ENCODE measurements around the gene ERC2.

The ERC2 gene

GRCh38 chr3:55473788-55474187 lies 994.5 kb downstream of the ERC2 start:
- Histone ChIP-seq H3K9me3 (ENCODE audit: severe bottlenecking) (no peaks in the 10 kb centered on the region), H3K27ac (no peak overlapping the region), H3K36me3 (no peaks in the 10 kb centered on the region), H3K4me3 (ENCODE audit: low read depth, low read length) (no peak overlapping the region), H3K27me3 (ENCODE audit: insufficient read depth, low read depth, severe bottlenecking) (no peaks in the 10 kb centered on the region)
- TF ChIP-seq, protein P1, sequence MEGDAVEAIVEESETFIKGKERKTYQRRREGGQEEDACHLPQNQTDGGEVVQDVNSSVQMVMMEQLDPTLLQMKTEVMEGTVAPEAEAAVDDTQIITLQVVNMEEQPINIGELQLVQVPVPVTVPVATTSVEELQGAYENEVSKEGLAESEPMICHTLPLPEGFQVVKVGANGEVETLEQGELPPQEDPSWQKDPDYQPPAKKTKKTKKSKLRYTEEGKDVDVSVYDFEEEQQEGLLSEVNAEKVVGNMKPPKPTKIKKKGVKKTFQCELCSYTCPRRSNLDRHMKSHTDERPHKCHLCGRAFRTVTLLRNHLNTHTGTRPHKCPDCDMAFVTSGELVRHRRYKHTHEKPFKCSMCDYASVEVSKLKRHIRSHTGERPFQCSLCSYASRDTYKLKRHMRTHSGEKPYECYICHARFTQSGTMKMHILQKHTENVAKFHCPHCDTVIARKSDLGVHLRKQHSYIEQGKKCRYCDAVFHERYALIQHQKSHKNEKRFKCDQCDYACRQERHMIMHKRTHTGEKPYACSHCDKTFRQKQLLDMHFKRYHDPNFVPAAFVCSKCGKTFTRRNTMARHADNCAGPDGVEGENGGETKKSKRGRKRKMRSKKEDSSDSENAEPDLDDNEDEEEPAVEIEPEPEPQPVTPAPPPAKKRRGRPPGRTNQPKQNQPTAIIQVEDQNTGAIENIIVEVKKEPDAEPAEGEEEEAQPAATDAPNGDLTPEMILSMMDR (IDR thresholded peaks at IDR 0.05; ENCODE audit: low read depth, low read length), result no peak
- no peak for DNase-seq

DNA sequence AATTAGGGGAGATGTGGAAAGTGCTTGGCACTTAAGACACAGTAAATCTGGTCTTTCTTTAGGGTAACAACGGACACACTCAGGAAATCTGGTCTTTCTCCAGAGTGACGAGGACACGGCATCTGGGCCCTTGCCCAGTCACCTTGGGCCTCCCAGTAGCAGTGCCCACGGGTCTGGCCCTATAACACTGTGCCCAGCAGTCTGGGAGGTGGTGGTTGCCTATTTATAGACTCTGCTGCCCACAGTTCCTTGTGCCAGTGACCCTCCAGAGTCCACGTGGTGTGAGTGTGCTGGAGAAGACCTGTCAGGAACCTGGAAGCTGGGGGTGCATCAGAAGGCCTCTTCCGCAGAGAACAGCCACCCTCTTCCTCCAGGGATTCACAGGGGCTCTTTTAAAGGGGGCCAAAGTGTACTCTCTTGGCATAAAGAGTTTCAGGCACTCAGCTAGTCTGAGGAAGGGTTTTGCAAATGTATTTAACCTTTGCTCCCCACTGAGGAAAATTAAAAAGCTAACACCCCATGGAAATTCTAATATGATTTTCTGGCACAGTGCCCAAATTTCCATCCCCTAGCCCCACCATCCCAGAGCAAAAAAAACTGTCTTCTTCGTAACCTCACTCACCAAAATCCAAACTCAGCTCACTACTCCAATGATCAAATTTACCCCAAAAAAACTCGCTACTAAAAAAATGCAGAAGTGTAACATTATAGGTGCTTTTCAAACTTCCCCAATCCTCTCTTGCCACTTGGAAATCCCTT lies 996.6 kb downstream of the ERC2 start:
- DNase-seq, result no peak
- Histone ChIP-seq H3K9me3 (ENCODE audit: severe bottlenecking) (no peaks in the 10 kb centered on the region), H3K27ac (no peak overlapping the region), H3K27me3 (ENCODE audit: insufficient read depth, low read depth, severe bottlenecking) (no peaks in the 10 kb centered on the region), H3K36me3 (no peaks in the 10 kb centered on the region), H3K4me3 (ENCODE audit: low read depth, low read length) (no peak overlapping the region)
- TF ChIP-seq, protein P1 (IDR thresholded peaks at IDR 0.05; ENCODE audit: low read depth, low read length), result no peak

GRCh38 chr3:55471084-55471483 lies 997.2 kb downstream of the ERC2 start:
- Histone ChIP-seq H3K9me3 (ENCODE audit: severe bottlenecking) (no peaks in the 10 kb centered on the region), H3K27ac (no peak overlapping the region), H3K27me3 (ENCODE audit: insufficient read depth, low read depth, severe bottlenecking) (no peaks in the 10 kb centered on the region), H3K4me3 (ENCODE audit: low read depth, low read length) (no peak overlapping the region), H3K36me3 (no peaks in the 10 kb centered on the region)
- TF ChIP-seq, protein P1 (IDR thresholded peaks at IDR 0.05; ENCODE audit: low read depth, low read length), result no peak
- DNase-seq, result no peak

DNA sequence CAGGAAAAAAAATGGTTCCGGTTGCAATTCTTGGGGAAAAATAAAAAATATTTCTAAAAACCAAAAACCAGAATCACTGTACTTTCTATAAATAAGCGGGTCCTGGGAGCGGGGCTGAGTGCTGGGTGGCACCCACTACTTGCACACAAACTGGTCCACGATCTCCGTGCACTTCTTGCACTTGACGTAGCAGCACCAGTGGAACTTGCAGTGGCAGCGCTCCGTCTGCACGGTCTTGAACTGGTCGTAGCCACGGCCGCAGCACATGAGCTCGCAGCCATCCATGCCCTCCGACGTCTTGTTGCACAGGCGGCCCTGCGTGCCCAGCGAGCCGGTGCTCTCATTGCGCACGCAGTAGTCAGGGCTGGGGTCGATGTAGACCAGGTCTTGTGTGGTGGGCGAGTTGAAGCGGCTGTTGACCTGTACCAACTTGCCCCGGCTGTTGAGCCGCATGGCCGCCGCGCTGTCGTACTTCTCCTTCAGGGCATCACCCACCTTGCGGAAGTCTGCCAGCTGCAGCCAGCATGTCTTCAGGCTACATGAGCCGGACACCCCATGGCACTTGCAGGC lies 998.2 kb downstream of the ERC2 start:
- Histone ChIP-seq H3K27ac (no peak overlapping the region), H3K36me3 (no peaks in the 10 kb centered on the region), H3K4me3 (ENCODE audit: low read depth, low read length) (no peak overlapping the region), H3K27me3 (ENCODE audit: insufficient read depth, low read depth, severe bottlenecking) (no peaks in the 10 kb centered on the region), H3K9me3 (ENCODE audit: severe bottlenecking) (no peaks in the 10 kb centered on the region)
- TF ChIP-seq, protein P1 (IDR thresholded peaks at IDR 0.05; ENCODE audit: low read depth, low read length), result no peak
- no peak for DNase-seq

DNA sequence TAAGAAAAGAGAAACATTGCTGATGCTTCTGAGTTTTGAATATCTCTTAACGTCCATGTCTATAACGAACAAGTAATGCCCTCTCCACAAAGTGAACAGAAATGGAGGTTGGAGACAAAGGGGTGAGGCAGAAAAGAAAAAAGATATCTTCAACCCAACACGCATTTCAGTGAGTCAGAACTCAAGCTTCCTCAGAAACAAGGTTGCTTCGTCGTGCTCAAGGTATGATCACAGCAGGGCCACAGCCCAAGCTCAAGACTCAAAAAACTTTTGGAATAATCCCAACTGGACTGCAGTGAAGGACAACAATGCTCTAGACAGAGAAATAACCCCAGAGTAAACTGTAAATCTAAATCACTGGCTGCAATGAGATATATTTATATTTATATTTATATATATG lies 1000.0 kb downstream of the ERC2 start:
- Histone ChIP-seq H3K4me3 (ENCODE audit: low read depth, low read length) (no peak overlapping the region), H3K27ac (no peak overlapping the region), H3K36me3 (no peaks in the 10 kb centered on the region), H3K9me3 (ENCODE audit: severe bottlenecking) (no peaks in the 10 kb centered on the region), H3K27me3 (ENCODE audit: insufficient read depth, low read depth, severe bottlenecking) (no peaks in the 10 kb centered on the region)
- DNase-seq, result no peak
- TF ChIP-seq, protein P1 (IDR thresholded peaks at IDR 0.05; ENCODE audit: low read depth, low read length), result no peak

Data from WERI-Rb-1 (cell line).